Right renal pelvis (tissue), 4 donors: ENCODE data around the gene TROAP. TPM values are rescaled to one million over a fixed set of nuclear protein-coding genes. Genes with fewer than 3 reads are reported as not detected.
A peak's percentile ranks its signal among the peaks of the same experiment; 100 is the strongest.
"Not testable (repeated sequence)": the region's sequence is repeated elsewhere in the genome, so short reads cannot be mapped to it uniquely, and the experiment has no call there.

Source experiments
- DNase-seq, 4 donors: peaks; one replicate each; pipeline ENCODE4 v3.0.0-alpha.2; 2013; ENCODE audit warnings: low read depth in 4 of 4, low spot score in 3 of 4, missing footprints in 1 of 4
- polyA plus RNA-seq, 4 donors: library from polyadenylated mRNA; unstranded; fragments of 120-200 nt; gene quantifications; one replicate each; pipeline ENCODE4 v1.2.1, GENCODE V29; 2013; ENCODE audit not compliant: insufficient read length in 4 of 4

Gene TROAP, protein sequence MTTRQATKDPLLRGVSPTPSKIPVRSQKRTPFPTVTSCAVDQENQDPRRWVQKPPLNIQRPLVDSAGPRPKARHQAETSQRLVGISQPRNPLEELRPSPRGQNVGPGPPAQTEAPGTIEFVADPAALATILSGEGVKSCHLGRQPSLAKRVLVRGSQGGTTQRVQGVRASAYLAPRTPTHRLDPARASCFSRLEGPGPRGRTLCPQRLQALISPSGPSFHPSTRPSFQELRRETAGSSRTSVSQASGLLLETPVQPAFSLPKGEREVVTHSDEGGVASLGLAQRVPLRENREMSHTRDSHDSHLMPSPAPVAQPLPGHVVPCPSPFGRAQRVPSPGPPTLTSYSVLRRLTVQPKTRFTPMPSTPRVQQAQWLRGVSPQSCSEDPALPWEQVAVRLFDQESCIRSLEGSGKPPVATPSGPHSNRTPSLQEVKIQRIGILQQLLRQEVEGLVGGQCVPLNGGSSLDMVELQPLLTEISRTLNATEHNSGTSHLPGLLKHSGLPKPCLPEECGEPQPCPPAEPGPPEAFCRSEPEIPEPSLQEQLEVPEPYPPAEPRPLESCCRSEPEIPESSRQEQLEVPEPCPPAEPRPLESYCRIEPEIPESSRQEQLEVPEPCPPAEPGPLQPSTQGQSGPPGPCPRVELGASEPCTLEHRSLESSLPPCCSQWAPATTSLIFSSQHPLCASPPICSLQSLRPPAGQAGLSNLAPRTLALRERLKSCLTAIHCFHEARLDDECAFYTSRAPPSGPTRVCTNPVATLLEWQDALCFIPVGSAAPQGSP
- polyA plus RNA-seq, result 10 to 100 TPM; 20.6 to 21.7 (median 21.4) TPM

GRCh38 chr12:49322708-49323523, at the start of gene TROAP:
TROAP (plus strand) TSS chr12:49323255; CDS start chr12:49323609, 354 bp downstream.
- DNase-seq, result peak; percentile 98 to 99 (median 98)

- no peak for DNase-seq
These were observed 49.2 kb upstream of the TROAP start for GRCh38 chr12:49273726-49274395.

GRCh38 chr12:49274396-49275069, 48.5 kb upstream of the TROAP start:
- DNase-seq, result no peak

GRCh38 chr12:49276304-49277290, 46.5 kb upstream of the TROAP start:
- no peak for DNase-seq

DNA sequence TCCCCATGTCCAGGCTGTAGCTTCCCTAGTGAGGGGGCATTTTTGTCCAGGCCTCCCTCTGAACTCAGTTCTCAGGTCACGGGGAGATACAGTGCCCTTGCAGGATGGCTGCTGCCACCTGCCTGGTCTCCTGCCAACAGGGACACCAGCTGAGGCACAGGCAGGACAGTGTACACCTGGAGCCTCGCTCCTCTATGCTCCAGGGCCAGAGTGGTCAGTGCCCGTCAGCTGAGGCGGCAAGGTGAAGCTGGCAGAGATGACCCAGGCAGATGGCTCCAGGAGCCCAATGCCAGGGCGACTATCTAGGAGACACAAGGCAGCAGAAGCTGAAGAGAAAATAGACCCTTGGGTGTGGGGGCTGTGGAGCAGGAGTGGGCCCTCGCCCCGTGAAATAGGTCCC, 45.6 kb upstream of the TROAP start:
- DNase-seq, result no peak

DNA sequence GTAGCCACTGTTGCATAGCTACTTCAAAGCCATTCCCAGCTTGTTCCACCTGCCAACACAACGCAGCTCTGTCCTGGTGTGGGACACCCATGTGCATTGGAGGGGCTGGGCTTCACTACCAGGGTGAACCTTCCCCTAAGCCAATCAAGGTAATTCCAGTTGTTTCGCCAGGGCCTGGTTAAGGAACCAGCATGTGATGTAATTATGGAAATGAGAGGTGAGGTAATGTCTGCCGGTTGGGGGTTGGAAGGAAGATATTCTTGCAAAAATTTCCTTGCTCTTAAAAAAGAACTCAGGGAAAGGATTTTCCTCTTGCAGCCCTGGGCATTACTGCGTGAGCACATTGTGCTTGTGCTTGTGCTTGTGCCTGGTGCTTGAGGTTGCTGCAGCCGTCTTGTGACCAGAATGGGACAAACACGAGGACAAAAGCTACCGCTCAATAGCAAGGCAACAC, 43.3 kb upstream of the TROAP start:
- DNase-seq, result no peak

- not testable (repeated sequence) for DNase-seq
These were observed 42.5 kb upstream of the TROAP start for GRCh38 chr12:49280545-49280944.

DNA sequence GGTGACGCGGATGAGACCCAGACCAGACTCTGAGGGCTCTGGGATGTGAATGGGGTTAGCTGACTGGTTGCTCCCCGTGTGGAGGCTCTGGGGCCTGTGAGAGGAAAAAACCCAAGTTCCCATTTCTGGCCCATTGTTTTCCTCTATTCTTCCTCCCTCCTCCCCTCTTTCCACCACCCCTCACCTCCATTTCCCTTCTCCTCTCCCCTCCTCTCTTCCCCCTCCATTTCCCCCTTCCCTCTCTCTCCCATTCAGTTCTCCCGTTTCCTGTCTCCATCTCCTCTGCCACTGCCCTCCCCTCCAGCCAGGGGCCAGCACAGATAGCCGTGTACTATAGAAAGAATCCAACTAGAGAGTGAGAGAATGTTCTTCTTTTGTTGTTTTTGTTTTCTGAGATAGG, 40.8 kb upstream of the TROAP start:
- DNase-seq, result no peak

- DNase-seq, result not testable (repeated sequence)
These were observed 40.2 kb upstream of the TROAP start for GRCh38 chr12:49282740-49283375.

- no peak for DNase-seq
These were observed 39.3 kb upstream of the TROAP start for GRCh38 chr12:49283541-49284429.

DNA sequence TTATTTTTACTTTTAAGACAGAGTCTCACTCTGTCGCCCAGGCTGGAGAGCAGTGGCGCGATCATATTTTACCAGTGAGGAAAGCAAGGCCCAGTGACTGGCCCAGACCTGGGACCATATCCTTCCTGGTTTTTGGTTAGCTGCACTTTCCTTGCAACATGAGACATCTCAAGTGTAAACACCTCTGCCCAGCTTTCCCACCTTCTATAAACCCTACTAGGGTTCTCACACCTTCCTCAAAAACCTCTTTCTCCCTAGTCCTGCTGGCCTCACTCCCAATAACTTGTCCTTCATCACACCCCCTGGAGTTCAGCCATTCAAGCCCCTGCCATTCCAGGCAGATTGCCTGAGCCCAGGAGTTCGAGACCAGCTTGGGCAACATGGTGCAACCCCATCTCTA, 38.4 kb upstream of the TROAP start:
- no peak for DNase-seq

GRCh38 chr12:49287876-49288275, 35.2 kb upstream of the TROAP start:
- no peak for DNase-seq

GRCh38 chr12:49288412-49288853, 34.6 kb upstream of the TROAP start:
- no peak for DNase-seq

DNA sequence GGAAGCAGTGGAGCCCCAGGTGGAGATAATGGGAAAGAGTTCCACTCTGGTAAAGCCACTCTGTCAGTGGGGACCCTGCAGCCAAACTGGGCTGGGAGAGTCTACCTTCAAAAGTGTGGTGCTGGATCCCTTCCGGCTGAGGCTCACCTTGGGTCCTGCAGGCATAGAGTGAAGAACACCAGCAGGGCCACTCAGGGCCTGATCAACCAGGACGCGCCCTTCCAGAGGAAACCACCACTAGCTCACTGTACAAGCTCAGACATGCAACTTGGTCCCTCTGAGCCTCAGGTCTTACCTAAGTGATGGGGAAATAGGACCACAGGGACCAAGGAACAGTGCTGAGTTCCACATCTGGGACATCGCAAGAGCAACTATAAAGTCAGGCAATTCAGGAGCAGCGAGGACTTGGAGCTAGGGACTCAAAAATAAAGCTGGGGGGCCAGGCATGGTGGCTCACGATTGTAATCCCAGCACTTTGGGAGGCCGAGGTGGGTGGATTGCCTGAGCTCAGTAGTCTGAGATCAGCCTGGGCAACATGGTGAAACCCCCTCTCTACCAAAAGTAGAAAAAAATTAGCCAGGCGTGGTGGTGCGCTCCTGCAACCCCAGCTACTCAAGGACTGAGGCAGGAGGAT, 34.0 kb upstream of the TROAP start:
- DNase-seq, result no peak

DNA sequence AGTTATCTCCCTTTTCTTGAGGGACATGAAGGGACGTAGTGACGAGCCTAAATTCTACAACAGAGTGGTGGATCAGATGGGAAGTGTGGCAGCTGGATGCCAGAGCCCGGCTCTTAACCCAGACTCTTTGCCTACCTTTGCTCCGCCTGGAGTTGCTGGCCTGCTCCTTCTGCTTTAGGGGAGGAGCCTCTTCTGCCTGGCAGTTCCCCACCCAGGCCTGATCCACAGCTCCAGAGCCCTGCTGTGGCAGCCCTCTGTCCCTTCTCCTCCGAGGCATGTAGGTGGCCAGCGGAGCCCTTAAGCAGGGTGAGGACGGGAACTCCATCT, 30.4 kb upstream of the TROAP start:
- no peak for DNase-seq

- DNase-seq, result no peak
These were observed 29.7 kb upstream of the TROAP start for GRCh38 chr12:49293056-49293956.
